ENCODE measurements around the gene KXD1.
"Not testable (repeated sequence)": the region's sequence is repeated elsewhere in the genome, so short reads cannot be mapped to it uniquely, and the experiment has no call there.

KXD1 gene

GRCh38 chr19:18540200-18540599, 17.5 kb upstream of the KXD1 start:
- not testable (repeated sequence) for H3K9me3 ChIP-seq (replicated peaks in 1 of 2; ENCODE audit: control insufficient read depth in 2 of 2, insufficient read depth in 1 of 2, low read depth in 1 of 2, low read length in 2 of 2); H2BK5ac ChIP-seq (ENCODE audit: low read length); H3K27me3 ChIP-seq (ENCODE audit: control insufficient read depth in 3 of 3, insufficient read depth in 3 of 3, low read depth in 1 of 3, low read length in 3 of 3); H3K4me1 ChIP-seq (ENCODE audit: control insufficient read depth in 2 of 2, insufficient read depth in 1 of 2, low read depth in 1 of 2, low read length in 2 of 2); H4K8ac ChIP-seq (ENCODE audit: low read depth, low read length); H3K4me3 ChIP-seq (ENCODE audit: low read length in 2 of 2); H3K4ac ChIP-seq (ENCODE audit: low read length); H3K23ac ChIP-seq (ENCODE audit: low read depth, low read length, poor library complexity); DNase-seq (ENCODE audit: low spot score); H3K14ac ChIP-seq (ENCODE audit: low read length); H3K18ac ChIP-seq (ENCODE audit: low read length); H3K4me2 ChIP-seq (ENCODE audit: insufficient read depth, low read length, poor library complexity, severe bottlenecking); H2AK5ac ChIP-seq (ENCODE audit: low read depth, low read length); H2BK12ac ChIP-seq (ENCODE audit: low read length); H2BK120ac ChIP-seq (ENCODE audit: low read depth, low read length); H4K91ac ChIP-seq (ENCODE audit: low read depth, low read length, poor library complexity); H3K27ac ChIP-seq (replicated peaks; ENCODE audit: low read length); H2AFZ ChIP-seq (ENCODE audit: low read length); H2BK15ac ChIP-seq (ENCODE audit: low read length); H3K9ac ChIP-seq (ENCODE audit: low read depth, low read length, poor library complexity)
- Histone ChIP-seq H3K79me1 (ENCODE audit: low read depth, low read length) (peaks cover 12% of the 10 kb centered on the region), H3K36me3 (replicated peaks in 1 of 2; ENCODE audit: control insufficient read depth in 2 of 2, insufficient read depth in 2 of 2, low read length in 2 of 2) (peaks cover 39 to 63% of the 10 kb centered on the region in 2 donors)
- WGBS, 2 donors (ENCODE audit: extremely low coverage in 2 of 2, insufficient read length in 2 of 2, insufficient replicate concordance in 1 of 2) = no CpG with 5 or more reads among the region's 1 CpG

- Histone ChIP-seq H3K4me1 (ENCODE audit: control insufficient read depth in 2 of 2, insufficient read depth in 1 of 2, low read depth in 1 of 2, low read length in 2 of 2) (peaks cover 4 to 8% of the 10 kb centered on the region in 2 donors), H2BK120ac (ENCODE audit: low read depth, low read length) (peak overlapping the region; percentile 31), H4K91ac (ENCODE audit: low read depth, low read length, poor library complexity) (no peak overlapping the region), H3K23ac (ENCODE audit: low read depth, low read length, poor library complexity) (no peak overlapping the region), H3K36me3 (replicated peaks in 1 of 2; ENCODE audit: control insufficient read depth in 2 of 2, insufficient read depth in 2 of 2, low read length in 2 of 2) (peaks cover 33 to 52% of the 10 kb centered on the region in 2 donors), H2AFZ (ENCODE audit: low read length) (no peak overlapping the region), H3K4me3 (ENCODE audit: low read length in 2 of 2) (peak overlapping the region in 1 of 2 donors; percentile 80), H2AK5ac (ENCODE audit: low read depth, low read length) (peak overlapping the region; percentile 20), H4K8ac (ENCODE audit: low read depth, low read length) (no peak overlapping the region), H3K79me1 (ENCODE audit: low read depth, low read length) (peaks cover 12% of the 10 kb centered on the region), H3K27ac (replicated peaks; ENCODE audit: low read length) (no peak overlapping the region), H3K9me3 (replicated peaks in 1 of 2; ENCODE audit: control insufficient read depth in 2 of 2, insufficient read depth in 1 of 2, low read depth in 1 of 2, low read length in 2 of 2) (peaks cover 0 to 2% of the 10 kb centered on the region in 2 donors), H2BK12ac (ENCODE audit: low read length) (no peak overlapping the region), H2BK15ac (ENCODE audit: low read length) (no peak overlapping the region), H3K4ac (ENCODE audit: low read length) (no peak overlapping the region), H3K18ac (ENCODE audit: low read length) (no peak overlapping the region), H3K27me3 (ENCODE audit: control insufficient read depth in 3 of 3, insufficient read depth in 3 of 3, low read depth in 1 of 3, low read length in 3 of 3) (no peaks in the 10 kb centered on the region), H2BK5ac (ENCODE audit: low read length) (peak overlapping the region; percentile 66), H3K4me2 (ENCODE audit: insufficient read depth, low read length, poor library complexity, severe bottlenecking) (no peak overlapping the region), H3K9ac (ENCODE audit: low read depth, low read length, poor library complexity) (peak overlapping the region; percentile 30), H3K14ac (ENCODE audit: low read length) (no peak overlapping the region)
- DNase-seq (ENCODE audit: low spot score) = no peak
- WGBS, 2 donors (ENCODE audit: extremely low coverage in 2 of 2, insufficient read length in 2 of 2, insufficient replicate concordance in 1 of 2) = no CpG with 5 or more reads among the region's 21 CpGs
Measured at GRCh38 chr19:18541258-18541991, 16.2 kb upstream of the KXD1 start.

GRCh38 chr19:18541992-18542940, 15.4 kb upstream of the KXD1 start:
- Histone ChIP-seq H3K27ac (replicated peaks; ENCODE audit: low read length) (no peak overlapping the region), H3K79me1 (ENCODE audit: low read depth, low read length) (peaks cover 12% of the 10 kb centered on the region), H2BK120ac (ENCODE audit: low read depth, low read length) (no peak overlapping the region), H4K8ac (ENCODE audit: low read depth, low read length) (no peak overlapping the region), H4K91ac (ENCODE audit: low read depth, low read length, poor library complexity) (no peak overlapping the region), H3K4me3 (ENCODE audit: low read length in 2 of 2) (peak overlapping the region; percentile 80 to 90), H3K4ac (ENCODE audit: low read length) (no peak overlapping the region), H2BK5ac (ENCODE audit: low read length) (peak overlapping the region; percentile 82), H2AFZ (ENCODE audit: low read length) (no peak overlapping the region), H3K36me3 (replicated peaks in 1 of 2; ENCODE audit: control insufficient read depth in 2 of 2, insufficient read depth in 2 of 2, low read length in 2 of 2) (peaks cover 27 to 44% of the 10 kb centered on the region in 2 donors), H3K27me3 (ENCODE audit: control insufficient read depth in 3 of 3, insufficient read depth in 3 of 3, low read depth in 1 of 3, low read length in 3 of 3) (no peaks in the 10 kb centered on the region), H3K4me1 (ENCODE audit: control insufficient read depth in 2 of 2, insufficient read depth in 1 of 2, low read depth in 1 of 2, low read length in 2 of 2) (peaks cover 4 to 8% of the 10 kb centered on the region in 2 donors), H2AK5ac (ENCODE audit: low read depth, low read length) (peak overlapping the region; percentile 81), H2BK12ac (ENCODE audit: low read length) (no peak overlapping the region), H3K18ac (ENCODE audit: low read length) (peak overlapping the region; percentile 83), H3K4me2 (ENCODE audit: insufficient read depth, low read length, poor library complexity, severe bottlenecking) (peak overlapping the region; percentile 86), H3K9me3 (replicated peaks in 1 of 2; ENCODE audit: control insufficient read depth in 2 of 2, insufficient read depth in 1 of 2, low read depth in 1 of 2, low read length in 2 of 2) (no peaks in the 10 kb centered on the region), H3K23ac (ENCODE audit: low read depth, low read length, poor library complexity) (no peak overlapping the region), H3K9ac (ENCODE audit: low read depth, low read length, poor library complexity) (peak overlapping the region; percentile 81), H2BK15ac (ENCODE audit: low read length) (no peak overlapping the region), H3K14ac (ENCODE audit: low read length) (peak overlapping the region; percentile 8)
- DNase-seq (ENCODE audit: low spot score) = no peak
- no CpG with 5 or more reads among the region's 11 CpGs for WGBS, 2 donors (ENCODE audit: extremely low coverage in 2 of 2, insufficient read length in 2 of 2, insufficient replicate concordance in 1 of 2)

Data from neuronal stem cell (in vitro differentiated cells).